G401 (cell line): Measurements from ENCODE around the gene BPHL. TPM values are rescaled to one million over a fixed set of nuclear protein-coding genes. Genes with fewer than 3 reads are reported as not detected.
"Not testable (repeated sequence)": the region's sequence is repeated elsewhere in the genome, so short reads cannot be mapped to it uniquely, and the experiment has no call there.

Experiments used
- DNase-seq: peaks from one replicate; pipeline ENCODE4 v3.0.0-alpha.2; 2015; ENCODE audit warnings: low spot score
- in situ Hi-C: cut with HindIII; loops from 2 replicates; pipeline ENCODE4 v1.10.0; 2016; ENCODE audit warnings: low sequenced_read_pairs, mixed read lengths
- total RNA-seq: library from RNA; depleted of rRNA; stranded (reverse); fragments of >200 nt; shearing (Covaris generic); gene quantifications from 2 replicates; pipeline ENCODE4 v1.2.3, GENCODE V29; 2014

BPHL gene
- total RNA-seq, 1 experiment from 2014 or later: 47.0 TPM

DNA sequence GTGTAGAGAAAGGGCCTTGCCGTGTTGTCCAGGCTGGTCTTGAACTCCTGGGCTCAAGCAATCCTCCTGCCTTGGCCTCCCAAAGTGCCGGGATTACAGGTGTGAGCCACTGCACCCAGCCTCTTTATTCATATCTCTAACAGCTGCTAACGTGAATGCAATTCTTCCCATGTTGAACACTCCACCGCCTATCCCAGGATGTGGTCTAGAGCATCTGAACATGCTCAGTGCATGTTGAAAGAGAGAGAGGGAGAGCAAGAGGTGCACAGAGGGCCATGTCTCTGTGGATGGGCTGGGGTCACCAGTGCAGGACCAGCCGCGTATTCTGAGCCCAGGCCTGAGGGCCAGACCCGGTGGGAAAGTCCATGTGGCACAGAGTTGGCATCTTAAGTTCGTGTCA is 26.1 kb downstream of the BPHL start:
- in situ Hi-C loops: no loop called here
- no peak for DNase-seq

- no peak for DNase-seq
- in situ Hi-C loops: no loop called here
Measured at GRCh38 chr6:3147914-3148757, 29.6 kb downstream of the BPHL start.

- no peak for DNase-seq
- in situ Hi-C loops: no loop called here
Measured at GRCh38 chr6:3151691-3152090, 33.2 kb downstream of the BPHL start.

- in situ Hi-C loops: no loop called here
Measured at GRCh38 chr6:3152689-3153088, 34.2 kb downstream of the BPHL start.

GRCh38 chr6:3155416-3155815 is 36.9 kb downstream of the BPHL start:
- in situ Hi-C loops: not testable (repeated sequence)
- DNase-seq: peak; percentile 84

More at GRCh38 chr6:3152689-3153088, 34.2 kb downstream of the BPHL start:
- DNase-seq: no peak

- in situ Hi-C loops: not testable (repeated sequence)
- peak; percentile 57 for DNase-seq
Measured at GRCh38 chr6:3156184-3157130, 37.9 kb downstream of the BPHL start.

- in situ Hi-C loops: no loop called here
- peak; percentile 89 for DNase-seq
Measured at GRCh38 chr6:3157131-3157933, 38.8 kb downstream of the BPHL start, which contains the start of gene TUBB2A. Gene TUBB2A (minus strand): TSS chr6:3157544. CDS start chr6:3157463, 81 bp downstream.

- in situ Hi-C loops: no loop called here
- no peak for DNase-seq
Measured at GRCh38 chr6:3159805-3160781, 41.6 kb downstream of the BPHL start.

- in situ Hi-C loops: no loop called here
- DNase-seq: peak; percentile 50
Measured at GRCh38 chr6:3162067-3162497, 43.6 kb downstream of the BPHL start.

DNA sequence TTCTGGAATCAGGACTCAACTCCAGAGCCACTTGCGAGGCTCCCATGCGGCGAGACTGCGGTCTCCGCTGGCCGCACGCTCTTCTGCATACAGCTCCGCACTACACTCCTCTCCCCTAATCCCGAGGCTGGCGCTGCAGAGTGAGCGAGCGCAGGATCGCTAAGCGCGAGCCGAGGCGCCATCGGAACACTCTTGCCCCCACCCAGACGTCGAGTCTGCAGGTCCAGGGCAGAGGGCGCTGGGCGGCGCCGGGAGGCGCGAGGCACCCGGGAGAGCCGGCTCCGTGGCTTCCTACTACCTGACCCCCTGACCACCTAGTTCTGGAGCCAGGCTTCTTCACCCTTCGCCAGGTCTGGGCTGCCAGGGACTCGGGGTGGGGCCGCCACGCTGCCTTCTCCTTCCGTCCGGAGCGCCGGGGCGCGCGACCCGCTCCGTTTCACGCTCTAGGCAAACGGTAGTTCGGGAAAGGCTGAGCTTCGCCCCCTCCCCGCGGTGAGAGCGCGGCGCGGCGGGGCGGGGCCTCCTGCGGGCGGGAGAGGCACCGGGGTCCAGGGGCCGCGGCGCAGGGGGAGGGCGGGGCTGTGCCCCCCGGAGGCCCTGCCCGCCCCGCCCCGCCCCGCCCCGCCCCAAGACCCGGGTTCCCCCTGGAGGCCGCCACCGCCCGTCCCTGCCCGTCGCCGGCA is 44.2 kb downstream of the BPHL start:
- in situ Hi-C loops: no loop called here
- DNase-seq: peak; percentile 80

DNA sequence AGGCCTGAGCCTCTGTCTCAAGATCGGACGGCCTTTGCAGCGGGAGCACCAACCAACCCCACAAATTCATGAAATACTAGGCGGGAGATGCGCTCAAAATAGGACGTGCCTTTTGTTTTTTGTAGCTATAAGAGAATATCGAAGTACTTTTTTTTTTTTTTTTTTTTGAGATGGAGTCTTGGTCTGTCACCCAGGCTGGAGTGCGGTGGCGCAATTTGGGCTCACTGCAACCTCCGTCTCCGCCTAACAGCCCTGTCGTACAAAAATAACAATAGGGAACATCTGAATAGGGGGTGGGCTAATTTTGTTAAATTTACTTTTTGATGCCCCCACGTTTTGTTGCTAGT is 44.7 kb downstream of the BPHL start:
- no peak for DNase-seq
- in situ Hi-C loops: no loop called here

DNA sequence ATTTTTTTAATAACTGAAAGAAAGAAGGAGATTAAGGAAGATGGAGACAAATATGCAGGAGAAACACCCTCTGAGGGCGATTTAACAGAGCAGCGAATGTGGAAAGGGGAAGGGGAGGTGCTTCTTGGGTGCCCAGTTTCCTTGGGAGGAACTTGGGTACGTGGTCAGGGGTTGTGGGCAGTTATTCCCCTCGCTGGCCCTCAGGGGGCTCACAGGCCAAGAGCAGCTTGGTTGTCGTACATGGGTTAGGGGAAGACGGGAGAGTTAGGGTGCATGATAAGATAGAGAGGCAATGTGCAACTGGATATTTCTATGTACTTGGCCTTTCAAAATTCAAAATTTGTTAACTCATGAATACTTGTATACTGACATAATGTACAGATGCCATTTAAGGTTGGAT is 45.9 kb downstream of the BPHL start:
- DNase-seq: no peak
- in situ Hi-C loops: no loop called here

GRCh38 chr6:3165631-3166534 is 47.4 kb downstream of the BPHL start:
- no peak for DNase-seq
- in situ Hi-C loops: no loop called here

DNA sequence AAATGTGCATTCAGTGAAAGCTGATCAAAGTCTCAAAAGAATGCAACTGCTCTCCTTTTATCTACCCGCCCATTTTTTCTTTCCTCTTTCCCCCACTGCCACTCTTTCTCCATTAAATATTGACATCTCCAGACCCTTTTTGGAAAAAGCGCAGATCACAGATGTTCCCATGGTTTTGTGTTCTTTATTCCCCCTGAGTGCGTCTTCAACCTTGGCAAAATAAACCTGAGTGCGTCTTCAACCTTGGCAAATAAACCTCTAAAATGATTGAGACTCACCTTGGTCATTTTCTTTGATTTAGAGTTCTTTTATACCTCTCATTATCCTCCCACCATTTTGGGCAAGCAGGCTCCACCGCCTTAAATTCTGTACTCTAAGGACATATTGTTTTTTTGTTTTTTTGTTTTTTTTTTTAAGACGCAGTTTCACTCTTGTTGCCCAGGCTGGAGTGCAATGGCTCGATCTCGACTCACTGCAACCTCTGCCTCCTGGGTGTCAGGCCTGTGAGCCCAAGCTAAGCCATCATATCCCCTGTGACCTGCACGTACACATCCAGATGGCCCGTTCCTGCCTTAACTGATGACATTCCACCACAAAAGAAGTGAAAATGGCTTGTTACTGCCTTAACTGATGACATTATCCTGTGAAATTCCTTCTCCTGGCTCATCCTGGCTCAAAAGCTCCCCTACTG is 48.2 kb downstream of the BPHL start:
- in situ Hi-C loops, DNase-seq: not testable (repeated sequence)

GRCh38 chr6:3168046-3168445 is 49.5 kb downstream of the BPHL start:
- in situ Hi-C loops, DNase-seq: not testable (repeated sequence)

DNA sequence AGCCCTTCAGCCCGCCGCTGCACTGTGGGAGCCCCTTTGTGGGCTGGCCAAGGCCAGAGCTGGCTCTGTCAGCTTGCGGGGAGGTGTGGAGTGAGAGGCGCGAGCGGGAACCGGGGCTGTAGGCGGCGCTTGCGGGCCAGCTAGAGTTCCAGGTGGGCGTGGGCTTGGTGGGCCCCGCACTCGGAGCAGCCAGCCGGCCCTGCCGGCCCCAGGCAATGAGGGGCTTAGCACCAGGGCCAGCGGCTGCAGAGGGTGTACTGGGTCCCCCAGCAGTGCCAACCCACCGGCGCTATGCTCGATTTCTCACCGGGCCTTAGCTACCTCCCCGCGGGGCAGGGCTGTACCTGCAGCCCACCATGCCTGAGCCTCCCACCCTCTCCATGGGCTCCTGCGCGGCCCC is 52.2 kb downstream of the BPHL start:
- DNase-seq, in situ Hi-C loops: not testable (repeated sequence)
